Sigmoid colon (tissue), 3 donors: ENCODE data around the gene PSAP.

ENCODE experiments used
- POLR2A ChIP-seq, 2 donors: fragments of 450-650 bp; IDR thresholded peaks; one replicate each; pipeline ENCODE4 v1.6.1; 2016; ENCODE audit warnings: antibody characterized with exemption in 2 of 2, mild to moderate bottlenecking in 2 of 2, moderate library complexity in 2 of 2
- TF ChIP-seq, protein P1 (sequence below), 4 experiments: fragments of 450-650 bp in 3 of 4; fragments of 200-600 bp in 1 of 4; IDR thresholded peaks; one replicate each; pipeline ENCODE4 v1.5.1; 2016 to 2019; ENCODE audit warnings: antibody characterized with exemption in 4 of 4, mild to moderate bottlenecking in 3 of 4, moderate library complexity in 2 of 4

DNA sequence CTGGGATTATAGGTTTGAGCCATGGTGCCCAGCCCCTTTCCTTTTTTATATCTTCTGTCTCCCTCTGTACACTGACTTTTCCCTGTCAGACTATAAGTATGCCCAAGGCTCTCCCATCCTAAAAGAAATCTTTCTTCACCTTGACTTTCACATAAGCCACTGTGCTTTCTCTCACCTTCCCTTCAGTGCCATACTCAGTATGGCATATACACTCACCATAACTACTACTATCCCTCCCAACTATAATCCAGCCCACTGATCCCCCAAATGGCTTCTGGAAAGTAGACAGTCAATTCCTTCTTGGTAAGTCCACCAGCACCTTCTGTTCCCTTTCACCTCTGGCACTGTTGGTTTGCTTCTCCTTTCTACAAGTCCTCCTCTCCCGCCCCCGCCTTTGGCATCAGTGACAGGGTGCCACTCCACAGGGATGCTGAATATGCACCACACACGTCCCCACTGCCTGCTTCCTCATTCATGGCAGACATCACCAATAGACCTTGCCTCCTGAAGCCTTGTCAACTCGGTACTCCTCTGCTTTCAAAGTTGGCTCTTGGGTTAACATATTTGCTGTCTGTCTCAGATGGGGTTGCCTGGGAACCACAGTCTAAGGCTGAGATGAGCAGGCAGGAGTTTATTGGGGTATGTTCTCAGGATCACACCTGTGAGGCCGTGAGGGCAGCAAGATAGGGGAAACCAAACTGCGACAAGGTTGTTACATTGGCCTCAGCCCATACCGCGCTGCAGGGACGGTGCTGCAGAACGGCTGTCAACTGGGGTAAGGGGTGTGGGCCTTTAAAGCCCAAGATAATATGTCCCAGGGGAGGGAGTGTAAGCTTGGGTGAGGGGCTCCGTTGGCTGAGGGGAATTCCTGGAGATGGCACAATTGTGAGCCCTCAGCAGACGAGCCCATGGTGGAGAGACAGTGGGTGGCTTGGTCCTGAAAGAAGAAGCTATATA, 7.2 kb upstream of the PSAP start:
- TF ChIP-seq, protein P1, sequence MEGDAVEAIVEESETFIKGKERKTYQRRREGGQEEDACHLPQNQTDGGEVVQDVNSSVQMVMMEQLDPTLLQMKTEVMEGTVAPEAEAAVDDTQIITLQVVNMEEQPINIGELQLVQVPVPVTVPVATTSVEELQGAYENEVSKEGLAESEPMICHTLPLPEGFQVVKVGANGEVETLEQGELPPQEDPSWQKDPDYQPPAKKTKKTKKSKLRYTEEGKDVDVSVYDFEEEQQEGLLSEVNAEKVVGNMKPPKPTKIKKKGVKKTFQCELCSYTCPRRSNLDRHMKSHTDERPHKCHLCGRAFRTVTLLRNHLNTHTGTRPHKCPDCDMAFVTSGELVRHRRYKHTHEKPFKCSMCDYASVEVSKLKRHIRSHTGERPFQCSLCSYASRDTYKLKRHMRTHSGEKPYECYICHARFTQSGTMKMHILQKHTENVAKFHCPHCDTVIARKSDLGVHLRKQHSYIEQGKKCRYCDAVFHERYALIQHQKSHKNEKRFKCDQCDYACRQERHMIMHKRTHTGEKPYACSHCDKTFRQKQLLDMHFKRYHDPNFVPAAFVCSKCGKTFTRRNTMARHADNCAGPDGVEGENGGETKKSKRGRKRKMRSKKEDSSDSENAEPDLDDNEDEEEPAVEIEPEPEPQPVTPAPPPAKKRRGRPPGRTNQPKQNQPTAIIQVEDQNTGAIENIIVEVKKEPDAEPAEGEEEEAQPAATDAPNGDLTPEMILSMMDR (IDR thresholded peaks at IDR 0.05): no peak
- TF ChIP-seq POLR2A (IDR thresholded peaks at IDR 0.05): no peak
